Naive B cell (primary cell): Measurements from ENCODE around the gene GPATCH4. TPM values are rescaled to one million over a fixed set of nuclear protein-coding genes. Genes with fewer than 3 reads are reported as not detected.

Source experiments
- ATAC-seq, 2 donors: fragments of 150-1000 bp; cut with Tn5 transposase; 2 replicates each; pipeline ENCODE4 v1.10.0; 2021; ENCODE audit warnings: low read depth in 2 of 2, mild to moderate bottlenecking in 2 of 2, moderate library complexity in 2 of 2
- DNase-seq: peaks from one replicate; pipeline ENCODE4 v3.0.0; 2022
- H3K27ac Mint-ChIP-seq, 6 donors: one replicate each; pipeline ENCODE4 v1.8.0; 2020 to 2022; ENCODE audit warnings: mild to moderate bottlenecking in 6 of 6, mixed read lengths in 6 of 6, moderate library complexity in 5 of 6, inconsistent platforms in 2 of 6
- H3K27me3 Mint-ChIP-seq, 3 donors: one replicate each; pipeline ENCODE4 v1.8.0; 2021 to 2022; ENCODE audit warnings: mixed read lengths in 3 of 3, mild to moderate bottlenecking in 1 of 3
- H3K36me3 Mint-ChIP-seq, 2 donors: one replicate each; pipeline ENCODE4 v1.8.0; 2020 to 2022; ENCODE audit warnings: mixed read lengths in 2 of 2, inconsistent platforms in 1 of 2, mild to moderate bottlenecking in 1 of 2
- H3K4me1 Mint-ChIP-seq, 3 donors: one replicate each; pipeline ENCODE4 v1.8.0; 2020 to 2022; ENCODE audit warnings: mixed read lengths in 3 of 3, inconsistent platforms in 1 of 3, mild to moderate bottlenecking in 1 of 3, moderate library complexity in 1 of 3
- H3K4me3 Mint-ChIP-seq, 8 donors: one replicate each; pipeline ENCODE4 v1.8.0; 2020 to 2022; ENCODE audit warnings: mild to moderate bottlenecking in 8 of 8, mixed read lengths in 8 of 8, moderate library complexity in 8 of 8, inconsistent platforms in 2 of 8
- H3K9me3 Mint-ChIP-seq, 7 donors: one replicate each; pipeline ENCODE4 v1.8.0; 2020 to 2022; ENCODE audit warnings: mixed read lengths in 7 of 7, mild to moderate bottlenecking in 5 of 7, inconsistent platforms in 2 of 7, moderate library complexity in 1 of 7
- polyA plus RNA-seq, 6 donors: library from polyadenylated mRNA; unstranded; fragments of 300-500 nt; fragmentation: Illumina TruSeq; gene quantifications; one replicate each; pipeline ENCODE4 v1.2.3, GENCODE V29; 2021; ENCODE audit warnings: low read depth in 6 of 6

The GPATCH4 gene
- 10 to 100 TPM; 16.6 to 47.9 (median 28.7) TPM for polyA plus RNA-seq

DNA sequence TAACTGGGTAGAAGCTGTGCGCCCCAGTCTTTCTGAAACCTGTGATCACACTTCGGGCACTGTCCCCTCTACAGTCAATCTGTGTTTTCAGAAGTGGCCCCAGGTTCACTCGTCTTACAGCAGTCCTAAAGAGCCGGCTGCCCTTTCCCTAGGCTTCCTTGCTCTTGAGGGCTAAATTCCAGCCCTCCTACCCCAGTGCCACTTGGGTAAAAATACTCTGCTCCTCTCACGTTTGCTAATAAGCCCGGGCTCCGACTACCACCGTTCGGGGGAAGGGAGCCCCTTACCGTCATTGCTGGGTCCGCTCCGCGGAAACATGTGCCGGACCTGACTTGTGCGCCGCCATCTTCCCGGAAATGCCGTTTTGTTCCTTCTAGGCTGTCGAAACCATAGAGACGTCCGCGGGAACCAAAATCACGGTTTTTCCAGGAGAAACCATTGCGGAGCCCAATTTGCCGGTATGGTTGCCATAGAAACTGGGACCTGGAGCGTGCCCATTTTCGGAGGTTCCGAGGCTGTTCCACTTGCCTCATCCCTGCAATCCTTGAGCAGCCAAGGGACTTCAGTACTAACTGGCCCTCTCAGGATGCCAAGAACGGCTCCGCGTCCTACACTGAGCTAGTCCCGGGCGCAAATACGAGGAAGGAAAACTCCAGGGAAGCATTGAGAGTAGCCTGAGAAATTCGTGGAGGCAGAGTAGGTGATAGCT is at the start of gene GPATCH4:
Gene GPATCH4, minus strand, starts transcription at position 358 of the 709 bp plus-strand sequence.
- H3K4me3 Mint-ChIP-seq, result peak within 1 kb of the TSS; percentile 84 to 100 (median 96)
- H3K4me1 Mint-ChIP-seq, result peaks cover 26 to 48% (median 29%) of the 10 kb centered on the region in 3 donors
- H3K27ac Mint-ChIP-seq, result peak within 1 kb of the TSS; percentile 94 to 99 (median 98)
- ATAC-seq, result peak; percentile 72 to 78
- peak; percentile 70 for DNase-seq
- no peaks in the 10 kb centered on the region for H3K9me3 Mint-ChIP-seq
- no peaks in the 10 kb centered on the region for H3K27me3 Mint-ChIP-seq
- peaks cover 11 to 14% of the 10 kb centered on the region in 2 donors for H3K36me3 Mint-ChIP-seq

DNA sequence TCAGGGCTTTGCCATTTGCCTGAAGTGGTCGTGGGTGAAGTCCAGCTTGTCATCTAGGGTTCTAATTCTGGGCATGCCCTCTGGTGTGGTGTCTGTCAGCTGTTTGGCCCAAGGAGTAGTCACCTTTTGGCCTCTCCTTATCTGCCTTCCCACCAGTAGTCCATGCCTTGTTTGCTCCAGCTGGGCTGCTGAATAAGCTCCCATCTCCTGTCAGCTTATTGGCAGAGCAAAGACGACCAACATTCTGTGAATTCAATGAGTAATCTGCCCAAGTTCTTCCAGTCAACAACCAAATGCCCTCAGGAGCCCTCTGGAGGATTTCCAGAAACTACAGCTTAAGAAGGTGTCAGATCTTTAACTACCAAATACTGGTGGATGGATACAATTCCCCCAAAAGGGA is 47.7 kb upstream of the GPATCH4 start:
- peak overlapping the region in 1 of 6 donors; percentile 33 for H3K27ac Mint-ChIP-seq
- peaks cover 0 to 21% of the 10 kb centered on the region in 2 donors for H3K36me3 Mint-ChIP-seq
- ATAC-seq (no peak), DNase-seq (no peak)
- peaks cover 73 to 98% (median 98%) of the 10 kb centered on the region in 3 donors for H3K27me3 Mint-ChIP-seq
- peaks cover 0 to 1% (median 0%) of the 10 kb centered on the region in 7 donors for H3K9me3 Mint-ChIP-seq
- H3K4me1 Mint-ChIP-seq, result peaks cover 0 to under 1% (median 0%) of the 10 kb centered on the region in 3 donors
- H3K4me3 Mint-ChIP-seq, result no peak overlapping the region

DNA sequence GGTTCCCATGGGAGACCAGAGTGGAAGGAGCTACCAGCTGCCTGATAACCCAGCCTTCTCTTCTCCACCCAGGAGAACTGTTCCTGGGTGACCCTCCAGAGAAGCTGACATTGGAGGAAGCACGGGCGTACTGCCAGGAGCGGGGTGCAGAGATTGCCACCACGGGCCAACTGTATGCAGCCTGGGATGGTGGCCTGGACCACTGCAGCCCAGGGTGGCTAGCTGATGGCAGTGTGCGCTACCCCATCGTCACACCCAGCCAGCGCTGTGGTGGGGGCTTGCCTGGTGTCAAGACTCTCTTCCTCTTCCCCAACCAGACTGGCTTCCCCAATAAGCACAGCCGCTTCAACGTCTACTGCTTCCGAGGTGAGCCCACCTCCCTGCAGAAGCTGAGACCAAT is 47.2 kb upstream of the GPATCH4 start:
- peaks cover 73 to 98% (median 98%) of the 10 kb centered on the region in 3 donors for H3K27me3 Mint-ChIP-seq
- H3K9me3 Mint-ChIP-seq, result peaks cover 0 to 1% (median 0%) of the 10 kb centered on the region in 7 donors
- DNase-seq (no peak), ATAC-seq (no peak)
- H3K4me1 Mint-ChIP-seq, result peaks cover 3 to 5% (median 4%) of the 10 kb centered on the region in 3 donors
- H3K4me3 Mint-ChIP-seq, result no peak overlapping the region
- H3K36me3 Mint-ChIP-seq, result peaks cover 0 to 21% of the 10 kb centered on the region in 2 donors
- peak overlapping the region in 1 of 6 donors; percentile 33 for H3K27ac Mint-ChIP-seq

DNA sequence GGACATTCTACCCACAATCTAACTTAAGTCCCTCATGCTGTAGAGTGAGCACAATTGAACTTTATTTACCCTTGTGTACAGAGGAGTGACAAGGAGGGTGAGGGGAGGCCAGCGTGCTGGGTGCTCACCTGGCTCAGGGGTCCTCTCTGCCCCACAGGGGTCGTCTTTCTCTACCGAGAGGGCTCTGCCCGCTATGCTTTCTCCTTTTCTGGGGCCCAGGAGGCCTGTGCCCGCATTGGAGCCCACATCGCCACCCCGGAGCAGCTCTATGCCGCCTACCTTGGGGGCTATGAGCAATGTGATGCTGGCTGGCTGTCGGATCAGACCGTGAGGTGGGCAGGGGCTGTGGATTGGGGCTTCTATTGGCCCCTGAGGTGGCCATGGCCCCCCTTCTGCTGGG is 46.1 kb upstream of the GPATCH4 start:
- Mint-ChIP-seq H3K27ac (no peak overlapping the region), H3K36me3 (peaks cover 0 to 14% of the 10 kb centered on the region in 2 donors), H3K4me1 (peaks cover 12 to 15% (median 12%) of the 10 kb centered on the region in 3 donors), H3K9me3 (peaks cover 0 to 1% (median 0%) of the 10 kb centered on the region in 7 donors), H3K4me3 (peak overlapping the region in 1 of 8 donors; percentile 52), H3K27me3 (peaks cover 75 to 98% (median 97%) of the 10 kb centered on the region in 3 donors)
- DNase-seq (no peak), ATAC-seq (no peak)

DNA sequence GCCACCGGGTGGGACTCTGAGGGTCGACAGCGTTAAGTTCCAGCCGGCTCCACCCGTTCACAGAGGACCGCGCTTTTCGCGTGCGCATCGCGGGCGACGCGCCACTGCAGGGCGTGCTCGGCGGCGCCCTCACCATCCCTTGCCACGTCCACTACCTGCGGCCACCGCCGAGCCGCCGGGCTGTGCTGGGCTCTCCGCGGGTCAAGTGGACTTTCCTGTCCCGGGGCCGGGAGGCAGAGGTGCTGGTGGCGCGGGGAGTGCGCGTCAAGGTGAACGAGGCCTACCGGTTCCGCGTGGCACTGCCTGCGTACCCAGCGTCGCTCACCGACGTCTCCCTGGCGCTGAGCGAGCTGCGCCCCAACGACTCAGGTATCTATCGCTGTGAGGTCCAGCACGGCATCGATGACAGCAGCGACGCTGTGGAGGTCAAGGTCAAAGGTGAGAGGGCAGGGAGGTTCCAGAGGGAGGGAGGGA is 45.5 kb upstream of the GPATCH4 start:
- H3K4me1 Mint-ChIP-seq, result peaks cover 12 to 18% (median 13%) of the 10 kb centered on the region in 3 donors
- H3K4me3 Mint-ChIP-seq, result no peak overlapping the region
- H3K36me3 Mint-ChIP-seq, result peaks cover 0 to 8% of the 10 kb centered on the region in 2 donors
- ATAC-seq (no peak), DNase-seq (no peak)
- no peak overlapping the region for H3K27ac Mint-ChIP-seq
- H3K9me3 Mint-ChIP-seq, result no peaks in the 10 kb centered on the region
- H3K27me3 Mint-ChIP-seq, result peaks cover 71 to 98% (median 95%) of the 10 kb centered on the region in 3 donors

DNA sequence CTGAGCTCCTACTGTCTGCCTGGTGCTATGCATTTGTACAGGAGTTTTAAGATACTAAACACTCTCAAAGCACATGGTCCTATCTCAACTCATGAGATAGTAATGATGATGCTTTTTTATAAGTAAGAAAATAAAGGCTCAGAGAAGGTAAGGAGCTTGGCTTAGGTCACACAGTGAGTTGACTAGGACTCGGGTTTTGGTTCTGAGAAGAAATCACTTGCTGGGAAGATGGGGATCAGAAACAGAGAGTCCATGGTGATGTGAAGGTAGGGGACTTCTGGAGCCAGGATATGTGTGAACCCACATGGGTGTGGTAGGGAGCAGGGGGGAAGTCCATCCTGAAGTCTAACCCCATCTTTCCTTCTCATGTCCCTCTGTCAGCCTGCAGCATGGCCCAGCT is 44.4 kb upstream of the GPATCH4 start:
- ATAC-seq, result no peak

DNA sequence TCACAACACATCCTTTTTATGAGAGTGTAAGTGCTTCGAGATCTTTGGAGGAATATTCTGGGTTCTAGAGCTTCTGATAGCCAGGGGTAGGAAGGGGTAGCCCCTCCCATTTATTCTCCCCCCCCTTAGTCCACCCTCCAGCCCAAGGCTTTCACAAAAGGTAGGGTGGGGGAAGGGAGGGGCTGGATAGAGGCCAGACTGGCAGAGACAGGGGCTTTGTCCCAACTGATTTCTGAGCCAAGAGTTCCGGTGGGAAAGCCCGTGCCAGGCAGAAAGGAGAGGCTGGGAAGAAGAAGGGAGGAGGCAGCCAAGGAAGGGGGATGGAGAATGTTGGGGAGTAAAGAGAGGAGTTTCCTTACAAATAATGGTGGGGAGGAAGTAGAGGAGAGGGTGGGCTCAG is 43.8 kb upstream of the GPATCH4 start:
- no peaks in the 10 kb centered on the region for H3K9me3 Mint-ChIP-seq
- H3K4me3 Mint-ChIP-seq, result no peak overlapping the region
- H3K27me3 Mint-ChIP-seq, result peaks cover 77 to 97% (median 96%) of the 10 kb centered on the region in 3 donors
- ATAC-seq (no peak), DNase-seq (no peak)
- H3K27ac Mint-ChIP-seq, result peak overlapping the region in 2 of 6 donors; percentile 27 to 92
- H3K4me1 Mint-ChIP-seq, result peaks cover 21 to 29% (median 23%) of the 10 kb centered on the region in 3 donors
- H3K36me3 Mint-ChIP-seq, result peaks cover 0 to 7% of the 10 kb centered on the region in 2 donors

More for the DNA sequence above, 44.4 kb upstream of the GPATCH4 start:
- Mint-ChIP-seq H3K36me3 (peaks cover 0 to 7% of the 10 kb centered on the region in 2 donors), H3K4me1 (peaks cover 21 to 29% (median 23%) of the 10 kb centered on the region in 3 donors), H3K27ac (peak overlapping the region in 1 of 6 donors; percentile 67), H3K9me3 (no peaks in the 10 kb centered on the region), H3K4me3 (no peak overlapping the region), H3K27me3 (peaks cover 75 to 98% (median 97%) of the 10 kb centered on the region in 3 donors)
- no peak for DNase-seq

DNA sequence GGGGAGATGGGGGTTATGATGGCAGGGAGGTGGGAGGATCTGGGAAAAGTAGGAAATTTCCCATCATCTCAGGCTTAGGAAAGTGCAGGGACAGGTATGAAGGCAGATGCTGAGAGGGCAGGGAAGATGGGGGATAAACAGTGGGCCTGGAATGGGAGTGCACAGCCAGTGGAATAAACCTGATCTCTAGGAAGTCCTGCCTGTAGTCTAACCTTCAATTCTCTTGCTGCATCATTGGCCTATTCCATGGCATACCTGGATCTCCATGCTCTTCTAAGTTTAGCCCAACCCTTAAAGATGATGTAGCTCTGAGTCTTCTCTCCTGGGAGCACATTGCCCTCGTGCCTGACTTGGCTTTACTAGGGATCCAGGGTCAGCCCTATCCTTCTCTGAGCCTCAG is 43.4 kb upstream of the GPATCH4 start:
- Mint-ChIP-seq H3K36me3 (peaks cover 0 to 7% of the 10 kb centered on the region in 2 donors), H3K9me3 (no peaks in the 10 kb centered on the region), H3K4me3 (no peak overlapping the region), H3K27ac (peak overlapping the region in 1 of 6 donors; percentile 27), H3K27me3 (peaks cover 76 to 97% (median 96%) of the 10 kb centered on the region in 3 donors), H3K4me1 (peaks cover 21 to 29% (median 23%) of the 10 kb centered on the region in 3 donors)
- ATAC-seq (no peak), DNase-seq (no peak)

DNA sequence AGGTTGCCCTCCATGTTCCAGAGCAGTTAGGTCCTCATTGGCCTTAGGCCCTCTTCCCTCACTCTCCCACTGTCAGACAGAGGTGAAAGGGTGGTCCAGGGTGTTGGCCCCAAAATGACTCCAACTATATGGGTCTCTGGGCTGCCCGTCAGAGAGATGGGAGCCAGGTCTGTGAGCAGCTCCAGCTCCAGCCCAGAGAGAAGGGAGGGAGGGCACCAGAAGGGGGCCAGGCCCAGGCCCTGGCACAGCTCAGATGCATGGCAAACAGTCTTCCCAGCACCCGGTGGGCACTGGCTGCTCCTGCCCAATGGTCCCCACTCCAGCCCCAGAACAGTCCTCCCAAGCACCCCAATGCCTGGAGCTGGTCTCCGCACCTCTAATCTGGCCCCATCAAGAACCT is 42.9 kb upstream of the GPATCH4 start:
- Mint-ChIP-seq H3K27ac (no peak overlapping the region), H3K27me3 (peaks cover 77 to 97% (median 96%) of the 10 kb centered on the region in 3 donors), H3K4me1 (peaks cover 21 to 29% (median 23%) of the 10 kb centered on the region in 3 donors), H3K4me3 (no peak overlapping the region), H3K36me3 (peaks cover 0 to 7% of the 10 kb centered on the region in 2 donors), H3K9me3 (no peaks in the 10 kb centered on the region)
- DNase-seq (no peak), ATAC-seq (no peak)

DNA sequence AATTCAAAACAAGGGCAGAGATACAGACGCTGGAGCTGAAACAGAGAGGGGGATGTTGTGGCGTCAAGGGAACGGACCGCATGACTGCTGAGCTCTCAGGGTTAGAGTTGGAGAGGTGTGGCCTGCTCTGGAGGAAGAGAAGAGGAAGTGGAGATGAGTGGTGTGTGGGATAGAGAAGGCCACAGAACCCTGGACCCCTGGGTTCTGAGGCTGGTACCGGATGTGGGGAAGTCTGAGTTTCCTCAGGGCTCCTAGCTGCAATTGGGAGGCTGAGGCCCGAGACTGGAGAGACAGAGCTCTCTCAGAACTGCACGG is 42.5 kb upstream of the GPATCH4 start:
- H3K9me3 Mint-ChIP-seq, result no peaks in the 10 kb centered on the region
- DNase-seq (no peak), ATAC-seq (peak; percentile 79 to 81)
- no peak overlapping the region for H3K4me3 Mint-ChIP-seq
- H3K36me3 Mint-ChIP-seq, result peaks cover 0 to 7% of the 10 kb centered on the region in 2 donors
- peaks cover 21 to 29% (median 23%) of the 10 kb centered on the region in 3 donors for H3K4me1 Mint-ChIP-seq
- H3K27ac Mint-ChIP-seq, result peak overlapping the region in 1 of 6 donors; percentile 56
- H3K27me3 Mint-ChIP-seq, result peaks cover 77 to 97% (median 97%) of the 10 kb centered on the region in 3 donors

DNA sequence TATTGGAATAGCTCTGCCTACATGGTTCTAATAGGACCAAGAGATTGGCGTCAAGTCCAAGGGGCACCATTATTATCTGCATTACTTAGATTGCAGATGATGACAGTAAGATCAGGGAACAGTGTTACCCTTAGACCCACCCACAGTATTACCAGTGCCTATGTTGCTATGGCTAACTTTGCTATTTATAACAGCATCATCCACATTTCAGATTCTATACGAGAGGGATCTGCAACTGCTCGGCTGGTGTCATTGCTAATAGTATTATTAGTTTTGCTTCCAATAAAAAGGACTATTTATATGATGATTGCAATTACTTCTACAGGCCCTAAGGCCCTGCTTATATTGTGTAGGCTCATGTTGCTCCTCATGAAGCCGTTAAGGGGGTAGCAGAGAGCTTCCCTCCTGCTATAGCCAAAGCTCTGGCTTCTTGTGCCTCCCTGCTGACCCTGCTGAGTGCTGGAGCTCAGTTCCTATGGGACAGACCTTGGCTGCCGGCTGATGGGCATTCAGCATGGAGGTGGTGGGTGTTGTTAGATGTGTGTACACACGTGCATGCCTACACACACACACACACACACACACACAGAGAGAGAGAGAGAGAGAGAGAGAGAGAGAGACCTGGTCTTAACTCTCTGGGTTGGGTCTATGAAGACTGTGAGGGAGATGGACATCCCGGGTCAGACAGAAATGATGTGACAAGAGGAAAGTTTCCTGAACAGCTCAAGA is 41.9 kb upstream of the GPATCH4 start:
- H3K4me3 Mint-ChIP-seq, result peak overlapping the region in 7 of 8 donors; percentile 29 to 77 (median 67)
- peaks cover 21 to 29% (median 23%) of the 10 kb centered on the region in 3 donors for H3K4me1 Mint-ChIP-seq
- H3K27ac Mint-ChIP-seq, result peak overlapping the region in 2 of 6 donors; percentile 24 to 56
- DNase-seq, result no peak
- peaks cover 0 to 7% of the 10 kb centered on the region in 2 donors for H3K36me3 Mint-ChIP-seq
- H3K27me3 Mint-ChIP-seq, result peaks cover 76 to 97% (median 97%) of the 10 kb centered on the region in 3 donors
- no peak for ATAC-seq
- H3K9me3 Mint-ChIP-seq, result no peaks in the 10 kb centered on the region

DNA sequence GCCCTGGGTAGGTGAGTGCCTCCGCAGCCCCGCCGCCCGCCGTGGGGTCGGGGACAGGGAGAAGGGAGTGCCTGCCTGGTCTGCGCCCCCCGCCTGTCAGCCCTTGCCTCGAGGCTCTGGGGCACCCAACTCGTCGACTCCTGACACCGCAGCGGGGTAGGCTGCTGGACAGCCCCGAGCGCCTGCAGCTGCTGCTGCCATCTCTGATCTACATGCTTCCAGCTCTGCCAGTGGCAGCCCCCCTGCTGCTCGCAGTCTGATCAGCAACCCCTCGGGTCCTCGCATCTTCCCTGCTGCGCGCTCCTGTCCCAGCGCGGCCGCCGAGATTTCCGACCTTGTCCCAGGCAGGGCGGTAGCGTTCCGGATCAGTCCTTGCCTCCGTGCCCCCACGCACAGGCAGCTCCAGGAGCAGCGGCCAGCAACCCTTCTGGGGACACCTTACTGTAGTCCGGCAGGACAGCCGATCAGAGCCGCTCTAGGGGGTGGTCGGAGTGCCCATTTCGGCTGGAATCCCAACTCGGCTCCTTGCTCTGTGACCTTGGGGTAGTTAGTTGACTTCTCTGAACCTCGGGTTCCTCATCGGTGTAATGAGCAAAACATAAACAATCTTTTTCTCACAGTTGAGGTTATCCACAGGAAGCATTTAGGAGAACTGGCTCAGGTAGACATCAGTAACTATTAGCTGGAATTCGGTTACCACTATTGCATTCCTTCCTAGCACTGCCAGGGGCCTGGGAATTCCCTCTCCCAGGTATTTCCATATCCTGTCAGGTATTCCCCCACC is 41.2 kb upstream of the GPATCH4 start:
- DNase-seq (no peak), ATAC-seq (no peak)
- Mint-ChIP-seq H3K36me3 (peaks cover 0 to 7% of the 10 kb centered on the region in 2 donors), H3K27ac (peak overlapping the region in 1 of 6 donors; percentile 15), H3K4me3 (peak overlapping the region in 7 of 8 donors; percentile 63 to 77 (median 74)), H3K4me1 (peaks cover 21 to 29% (median 23%) of the 10 kb centered on the region in 3 donors), H3K9me3 (no peaks in the 10 kb centered on the region), H3K27me3 (peaks cover 73 to 93% (median 93%) of the 10 kb centered on the region in 3 donors)
